WTC11 (cell line): Measurements from ENCODE around the gene STT3A. TPM values are rescaled to one million over a fixed set of nuclear protein-coding genes. Genes with fewer than 3 reads are reported as not detected.

Experiments used
- ATF1 ChIP-seq: sonication (generic); formaldehyde crosslinking; IDR thresholded peaks from 2 replicates; pipeline ENCODE4 v1.8.1; 2023; ENCODE audit warnings: mild to moderate bottlenecking, moderate library complexity, missing genetic modification reagents
- CTCF ChIP-seq: fragments of 200-600 bp; IDR thresholded peaks from 2 replicates; pipeline ENCODE4 v1.8.0; 2022; ENCODE audit warnings: antibody characterized with exemption
- ELF4 ChIP-seq: sonication (generic); formaldehyde crosslinking; IDR thresholded peaks from 2 replicates; pipeline ENCODE4 v1.8.1; 2022; ENCODE audit warnings: low read depth, mild to moderate bottlenecking, moderate library complexity, missing genetic modification reagents
- ERG ChIP-seq: fragments of 250-450 bp; sonication (Bioruptor Pico); IDR thresholded peaks from 2 replicates; pipeline ENCODE4 v1.8.0; 2021; ENCODE audit warnings: mild to moderate bottlenecking
- ETV6 ChIP-seq: sonication (generic); formaldehyde crosslinking; IDR thresholded peaks from 2 replicates; pipeline ENCODE4 v1.8.1; 2022; ENCODE audit warnings: mild to moderate bottlenecking, missing genetic modification reagents
- GTF2I ChIP-seq: fragments of 250-450 bp; sonication (Bioruptor Pico); conservative IDR thresholded peaks from 2 replicates; pipeline ENCODE4 v1.4.0; 2021; ENCODE audit warnings: mild to moderate bottlenecking
- KAT7 ChIP-seq: sonication (generic); formaldehyde crosslinking; IDR thresholded peaks from 2 replicates; pipeline ENCODE4 v1.8.1; 2023; ENCODE audit warnings: missing genetic modification reagents, mild to moderate bottlenecking, borderline replicate concordance
- MAX ChIP-seq: sonication (generic); formaldehyde crosslinking; IDR thresholded peaks from 2 replicates; pipeline ENCODE4 v1.8.0; 2022; ENCODE audit warnings: mild to moderate bottlenecking, missing genetic modification reagents
- MLX ChIP-seq: sonication (generic); formaldehyde crosslinking; IDR thresholded peaks from 2 replicates; pipeline ENCODE4 v1.8.1; 2023; ENCODE audit warnings: mild to moderate bottlenecking, missing genetic modification reagents, moderate library complexity
- NR2C2 ChIP-seq: sonication (generic); formaldehyde crosslinking; IDR thresholded peaks from 2 replicates; pipeline ENCODE4 v1.8.0; 2022; ENCODE audit warnings: mild to moderate bottlenecking, missing genetic modification reagents
- NR3C1 ChIP-seq: sonication (generic); formaldehyde crosslinking; conservative IDR thresholded peaks from 2 replicates; pipeline ENCODE4 v1.8.1; 2023; ENCODE audit warnings: low read depth, mild to moderate bottlenecking, missing genetic modification reagents
- SMAD4 ChIP-seq: sonication (generic); formaldehyde crosslinking; IDR thresholded peaks from 2 replicates; pipeline ENCODE4 v1.8.0; 2022; ENCODE audit warnings: mild to moderate bottlenecking, missing genetic modification reagents
- SOX15 ChIP-seq: fragments of 250-450 bp; sonication (Bioruptor Pico); IDR thresholded peaks from 2 replicates; pipeline ENCODE4 v1.9.0; 2021; ENCODE audit warnings: mild to moderate bottlenecking
- SP1 ChIP-seq: sonication (generic); formaldehyde crosslinking; conservative IDR thresholded peaks from 2 replicates; pipeline ENCODE4 v1.8.1; 2022; ENCODE audit warnings: missing genetic modification reagents
- STAT6 ChIP-seq: sonication (generic); formaldehyde crosslinking; conservative IDR thresholded peaks from 2 replicates; pipeline ENCODE4 v1.8.1; 2023; ENCODE audit warnings: mild to moderate bottlenecking, low read depth, missing genetic modification reagents, moderate library complexity
- ZNF138 ChIP-seq: sonication (generic); formaldehyde crosslinking; conservative IDR thresholded peaks from 2 replicates; pipeline ENCODE4 v1.8.1; 2022; ENCODE audit warnings: mild to moderate bottlenecking, moderate library complexity, missing genetic modification reagents
- ZNF232 ChIP-seq: sonication (generic); formaldehyde crosslinking; IDR thresholded peaks from 2 replicates; pipeline ENCODE4 v1.8.0; 2022; ENCODE audit warnings: mild to moderate bottlenecking, missing genetic modification reagents
- ZNF263 ChIP-seq: sonication (generic); formaldehyde crosslinking; IDR thresholded peaks from 2 replicates; pipeline ENCODE4 v1.8.1; 2022; ENCODE audit warnings: low read depth, mild to moderate bottlenecking, moderate library complexity, missing genetic modification reagents
- total RNA-seq: library from RNA; stranded (reverse); gene quantifications from 3 replicates; pipeline ENCODE4 v1.2.3, GENCODE V29; 2021
- TF ChIP-seq, protein P1 (sequence below): sonication (generic); formaldehyde crosslinking; IDR thresholded peaks from 2 replicates; pipeline ENCODE4 v1.8.1; 2022; ENCODE audit warnings: mild to moderate bottlenecking, moderate library complexity, missing genetic modification reagents
- TF ChIP-seq, protein P2 (sequence below): sonication (generic); formaldehyde crosslinking; IDR thresholded peaks from 2 replicates; pipeline ENCODE4 v1.8.0; 2023; ENCODE audit warnings: mild to moderate bottlenecking, missing genetic modification reagents

The STT3A gene
- total RNA-seq, 1 experiment from 2014 or later, result 144 TPM

DNA sequence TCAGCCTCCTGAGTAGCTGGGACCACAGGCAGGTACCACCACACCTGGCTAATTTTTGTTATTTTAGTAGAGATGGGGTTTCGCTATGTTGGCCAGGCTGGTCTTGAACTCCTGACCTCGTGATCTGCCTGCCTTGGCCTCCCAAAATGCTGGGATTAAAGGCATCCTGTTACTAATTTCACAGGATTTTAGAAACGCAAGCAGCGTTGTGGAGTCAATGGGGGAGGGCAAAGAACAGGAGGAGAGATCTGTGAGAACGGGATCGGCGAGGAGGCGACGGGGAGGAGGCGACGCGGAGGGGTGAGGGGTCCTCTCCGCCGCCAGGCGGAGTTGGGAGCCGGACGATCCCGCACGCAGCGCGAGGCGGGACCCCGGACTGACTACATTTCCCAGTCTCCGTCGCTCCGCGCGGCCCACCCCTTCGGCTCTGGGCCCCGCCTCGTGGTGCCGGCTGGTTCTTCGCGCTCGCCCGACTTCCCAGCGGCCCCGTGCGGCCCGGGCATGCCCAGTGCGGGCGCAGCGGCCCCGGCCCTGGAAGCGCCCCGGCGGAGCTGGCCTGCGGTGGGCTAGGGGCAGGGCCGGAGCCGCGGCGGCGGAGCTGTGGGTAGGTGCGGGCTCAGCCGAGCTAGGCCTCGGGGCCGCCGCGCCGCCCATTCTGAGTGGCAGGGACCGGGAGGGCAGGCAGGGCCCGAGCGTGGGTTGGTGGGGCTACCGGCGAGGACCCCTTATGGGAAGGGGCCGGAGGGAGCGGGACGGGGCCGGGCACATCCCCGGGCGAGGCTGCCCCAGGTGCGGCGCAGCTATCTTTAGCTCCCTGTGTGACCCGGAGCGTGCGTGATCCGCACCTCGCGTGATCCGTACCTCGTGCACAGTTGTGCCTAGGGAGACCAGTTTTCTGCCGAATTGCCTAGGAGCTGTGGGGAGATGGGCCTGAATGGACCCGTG is 23.4 kb upstream of the STT3A start, which contains the start of gene EI24 (continued):
- 0 out of 2 replicates have a peak, but pooled peaks have one; percentile 85 for TF ChIP-seq MLX (CRISPR knock-in tag)
- TF ChIP-seq GTF2I (CRISPR knock-in tag), result peak; percentile 45; the same call in 1 of the 2 replicates
- no peak for TF ChIP-seq ZNF232
- peak; percentile 69 for TF ChIP-seq ETV6 (CRISPR knock-in tag)
- 0 out of 2 replicates have a peak, but pooled peaks have one; percentile 64 for TF ChIP-seq NR3C1 (CRISPR knock-in tag)
- TF ChIP-seq CTCF, result peak; percentile 47
- TF ChIP-seq, protein P1, sequence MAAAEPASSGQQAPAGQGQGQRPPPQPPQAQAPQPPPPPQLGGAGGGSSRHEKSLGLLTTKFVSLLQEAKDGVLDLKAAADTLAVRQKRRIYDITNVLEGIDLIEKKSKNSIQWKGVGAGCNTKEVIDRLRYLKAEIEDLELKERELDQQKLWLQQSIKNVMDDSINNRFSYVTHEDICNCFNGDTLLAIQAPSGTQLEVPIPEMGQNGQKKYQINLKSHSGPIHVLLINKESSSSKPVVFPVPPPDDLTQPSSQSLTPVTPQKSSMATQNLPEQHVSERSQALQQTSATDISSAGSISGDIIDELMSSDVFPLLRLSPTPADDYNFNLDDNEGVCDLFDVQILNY (CRISPR knock-in tag), result peak; percentile 95
- peak; percentile 96 for TF ChIP-seq SP1 (CRISPR knock-in tag)
- no peak for TF ChIP-seq NR2C2 (CRISPR knock-in tag)
- TF ChIP-seq ZNF263 (CRISPR knock-in tag), result 0 out of 2 replicates have a peak, but pooled peaks have one; percentile 42
- TF ChIP-seq SOX15, result no peak
- TF ChIP-seq ERG, result peak; percentile 67; the same call in 1 of the 2 replicates
- TF ChIP-seq ATF1 (CRISPR knock-in tag), result 0 out of 2 replicates have a peak, but pooled peaks have one; percentile 78
- TF ChIP-seq STAT6, result peak; percentile 88; the same call in 1 of the 2 replicates
- TF ChIP-seq ZNF138 (CRISPR knock-in tag), result no peak
- TF ChIP-seq SMAD4 (CRISPR knock-in tag), result no peak
- TF ChIP-seq ELF4, result no peak
- TF ChIP-seq, protein P2, sequence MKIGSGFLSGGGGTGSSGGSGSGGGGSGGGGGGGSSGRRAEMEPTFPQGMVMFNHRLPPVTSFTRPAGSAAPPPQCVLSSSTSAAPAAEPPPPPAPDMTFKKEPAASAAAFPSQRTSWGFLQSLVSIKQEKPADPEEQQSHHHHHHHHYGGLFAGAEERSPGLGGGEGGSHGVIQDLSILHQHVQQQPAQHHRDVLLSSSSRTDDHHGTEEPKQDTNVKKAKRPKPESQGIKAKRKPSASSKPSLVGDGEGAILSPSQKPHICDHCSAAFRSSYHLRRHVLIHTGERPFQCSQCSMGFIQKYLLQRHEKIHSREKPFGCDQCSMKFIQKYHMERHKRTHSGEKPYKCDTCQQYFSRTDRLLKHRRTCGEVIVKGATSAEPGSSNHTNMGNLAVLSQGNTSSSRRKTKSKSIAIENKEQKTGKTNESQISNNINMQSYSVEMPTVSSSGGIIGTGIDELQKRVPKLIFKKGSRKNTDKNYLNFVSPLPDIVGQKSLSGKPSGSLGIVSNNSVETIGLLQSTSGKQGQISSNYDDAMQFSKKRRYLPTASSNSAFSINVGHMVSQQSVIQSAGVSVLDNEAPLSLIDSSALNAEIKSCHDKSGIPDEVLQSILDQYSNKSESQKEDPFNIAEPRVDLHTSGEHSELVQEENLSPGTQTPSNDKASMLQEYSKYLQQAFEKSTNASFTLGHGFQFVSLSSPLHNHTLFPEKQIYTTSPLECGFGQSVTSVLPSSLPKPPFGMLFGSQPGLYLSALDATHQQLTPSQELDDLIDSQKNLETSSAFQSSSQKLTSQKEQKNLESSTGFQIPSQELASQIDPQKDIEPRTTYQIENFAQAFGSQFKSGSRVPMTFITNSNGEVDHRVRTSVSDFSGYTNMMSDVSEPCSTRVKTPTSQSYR (CRISPR knock-in tag), result no peak
- peak; percentile 65 for TF ChIP-seq MAX
- 0 out of 2 replicates have a peak, but pooled peaks have one; percentile 76 for TF ChIP-seq KAT7
